CD14-positive monocyte (primary cell): ENCODE results near the gene KCNMA1. TPM values are rescaled to one million over a fixed set of nuclear protein-coding genes. Genes with fewer than 3 reads are reported as not detected.

Experiments
- DNase-seq, 3 donors: peaks; one replicate each; pipeline ENCODE4 v3.0.0-alpha.2; 2011 to 2022
- H2AFZ ChIP-seq: 2 replicates; pipeline ENCODE4 v1.6.0; 2012; ENCODE audit warnings: mild to moderate bottlenecking, low read depth, low read length, inconsistent platforms; ENCODE audit not compliant: insufficient read depth, poor library complexity, severe bottlenecking
- H3K27ac ChIP-seq, 2 donors: 1 replicate in 1 of 2; 2 replicates in 1 of 2; pipeline ENCODE4 v1.5.1; 2012 to 2013; ENCODE audit warnings: low read length in 2 of 2, control low read depth in 1 of 2, inconsistent platforms in 1 of 2, low read depth in 1 of 2, mild to moderate bottlenecking in 1 of 2
- H3K27me3 ChIP-seq, 2 donors: one replicate each; pipeline versions ENCODE4 v1.6.0 to v1.6.1; 2011 to 2013; ENCODE audit warnings: low read length in 2 of 2; ENCODE audit not compliant: control insufficient read depth in 2 of 2, insufficient read depth in 2 of 2
- H3K36me3 ChIP-seq, 2 donors: replicated peaks in 1 of 2; 1 replicate in 1 of 2; 2 replicates in 1 of 2; pipeline versions ENCODE4 v1.5.1 to v1.6.1; 2012 to 2013; ENCODE audit warnings: low read length in 2 of 2, control low read depth in 1 of 2, inconsistent platforms in 1 of 2, mild to moderate bottlenecking in 1 of 2; ENCODE audit not compliant: insufficient read depth in 2 of 2, control insufficient read depth in 1 of 2
- H3K4me1 ChIP-seq, 2 donors: 1 replicate in 1 of 2; 2 replicates in 1 of 2; pipeline versions ENCODE4 v1.5.1 to v1.6.1; 2012 to 2013; ENCODE audit warnings: low read length in 2 of 2, control low read depth in 1 of 2, inconsistent platforms in 1 of 2, mild to moderate bottlenecking in 1 of 2, moderate library complexity in 1 of 2; ENCODE audit not compliant: insufficient read depth in 2 of 2, control insufficient read depth in 1 of 2
- H3K4me2 ChIP-seq: replicated peaks from 2 replicates; pipeline ENCODE3; 2012; ENCODE audit warnings: low read length, moderate library complexity, mild to moderate bottlenecking; ENCODE audit not compliant: poor library complexity, severe bottlenecking; ENCODE audit errors: extremely low read depth
- H3K4me3 ChIP-seq, 3 experiments: fragments of 200-600 bp in 1 of 3; sonication (generic) in 1 of 3; replicated peaks in 1 of 3; 1 replicate in 2 of 3; 2 replicates in 1 of 3; pipeline ENCODE4 v1.5.1; 2011 to 2013; ENCODE audit warnings: low read length in 3 of 3, mild to moderate bottlenecking in 3 of 3, control low read depth in 2 of 3, low read depth in 2 of 3, inconsistent platforms in 1 of 3, moderate library complexity in 1 of 3
- H3K79me2 ChIP-seq: 2 replicates; pipeline ENCODE4 v1.6.0; 2012; ENCODE audit warnings: mild to moderate bottlenecking, control low read depth, inconsistent platforms, low read length, moderate library complexity; ENCODE audit not compliant: insufficient read depth
- H3K9ac ChIP-seq: 2 replicates; pipeline ENCODE4 v1.6.0; 2017; ENCODE audit warnings: low read length, mild to moderate bottlenecking; ENCODE audit not compliant: insufficient read depth, poor library complexity, severe bottlenecking
- H3K9me3 ChIP-seq, 2 donors: replicated peaks in 1 of 2; 1 replicate in 1 of 2; 2 replicates in 1 of 2; pipeline versions ENCODE4 v1.5.1 to v1.6.1; 2012 to 2013; ENCODE audit warnings: low read length in 2 of 2, control low read depth in 1 of 2; ENCODE audit not compliant: control insufficient read depth in 1 of 2, insufficient read depth in 1 of 2
- H4K20me1 ChIP-seq: 2 replicates; pipeline ENCODE4 v1.6.0; 2012; ENCODE audit warnings: mild to moderate bottlenecking, low read length, control low read depth, moderate library complexity; ENCODE audit not compliant: insufficient read depth
- H3K27ac Mint-ChIP-seq, 7 donors: one replicate each; pipeline ENCODE4 v1.8.0; 2020; ENCODE audit warnings: mild to moderate bottlenecking in 7 of 7, mixed read lengths in 7 of 7, moderate library complexity in 6 of 7, inconsistent platforms in 2 of 7
- H3K27me3 Mint-ChIP-seq, 3 donors: one replicate each; pipeline ENCODE4 v1.8.0; 2021 to 2022; ENCODE audit warnings: low read depth in 3 of 3, mild to moderate bottlenecking in 3 of 3, mixed read lengths in 3 of 3, moderate library complexity in 3 of 3, inconsistent platforms in 1 of 3
- H3K36me3 Mint-ChIP-seq, 2 donors: one replicate each; pipeline ENCODE4 v1.8.0; 2020; ENCODE audit warnings: mixed read lengths in 2 of 2, inconsistent platforms in 1 of 2, mild to moderate bottlenecking in 1 of 2
- H3K4me1 Mint-ChIP-seq: one replicate; pipeline ENCODE4 v1.8.0; 2020; ENCODE audit warnings: mild to moderate bottlenecking, mixed read lengths
- H3K4me3 Mint-ChIP-seq, 2 donors: one replicate each; pipeline ENCODE4 v1.8.0; 2020; ENCODE audit warnings: mild to moderate bottlenecking in 2 of 2, mixed read lengths in 2 of 2, moderate library complexity in 1 of 2
- H3K9me3 Mint-ChIP-seq, 7 donors: one replicate each; pipeline ENCODE4 v1.8.0; 2020 to 2022; ENCODE audit warnings: mixed read lengths in 7 of 7, mild to moderate bottlenecking in 6 of 7, moderate library complexity in 6 of 7, inconsistent platforms in 2 of 7
- CTCF ChIP-seq: fragments of 200-600 bp; IDR thresholded peaks from one replicate; pipeline ENCODE4 v1.8.0; 2022; ENCODE audit warnings: antibody characterized with exemption, mild to moderate bottlenecking
- WGBS: methylation state at CpG from one replicate; pipeline ENCODE4 v1.1.5; 2013; ENCODE audit warnings: missing lambda C conversion rate; ENCODE audit not compliant: insufficient coverage; 5-methylcytosine and 5-hydroxymethylcytosine counted together
- intact Hi-C, 2 donors: fragments of 100-400 bp; cut with micrococcal nuclease; formaldehyde crosslinking; loops; one replicate each; pipeline versions ENCODE4 v1.15.0 to v1.15.1; 2023
- polyA plus RNA-seq, 3 donors: library from polyadenylated mRNA; depleted of rRNA in 1 of 3; unstranded in 2 of 3; stranded (reverse) in 1 of 3; fragments of 300-500 nt in 2 of 3; fragments of >200 nt in 1 of 3; fragmentation: Illumina TruSeq in 2 of 3; gene quantifications; 1 replicate in 2 of 3; 2 replicates in 1 of 3; pipeline ENCODE4 v1.2.3, GENCODE V29; 2012 to 2021

KCNMA1 gene
- polyA plus RNA-seq, 3 donors, result 0.11 to 1.0 TPM; not detected in 1

GRCh38 chr10:76916536-76916935, 721.1 kb downstream of the KCNMA1 start:
- Histone ChIP-seq H3K4me2 (no peak overlapping the region), H3K4me1 (no peaks in the 10 kb centered on the region), H3K27me3 (no peaks in the 10 kb centered on the region), H2AFZ (no peak overlapping the region), H3K9me3 (no peaks in the 10 kb centered on the region), H3K79me2 (no peaks in the 10 kb centered on the region), H3K4me3 (no peak overlapping the region), H3K36me3 (no peaks in the 10 kb centered on the region), H4K20me1 (no peaks in the 10 kb centered on the region), H3K9ac (no peak overlapping the region), H3K27ac (no peak overlapping the region)
- Mint-ChIP-seq H3K4me3 (no peak overlapping the region), H3K4me1 (no peaks in the 10 kb centered on the region), H3K27me3 (peaks cover 2 to 9% (median 3%) of the 10 kb centered on the region in 3 donors), H3K27ac (no peak overlapping the region), H3K9me3 (peaks cover 0 to 2% (median 0%) of the 10 kb centered on the region in 7 donors), H3K36me3 (no peaks in the 10 kb centered on the region)
- intact Hi-C loops, result no loop called here
- DNase-seq, result no peak
- no peak for TF ChIP-seq CTCF
- 100% methylated on average over 1 of the region's 4 CpGs for WGBS

GRCh38 chr10:76915316-76915715, 722.3 kb downstream of the KCNMA1 start:
- H3K27me3 ChIP-seq, result no peaks in the 10 kb centered on the region
- no peak overlapping the region for H3K9ac ChIP-seq
- H3K27ac Mint-ChIP-seq, result peak overlapping the region in 1 of 7 donors; percentile 31
- H3K36me3 ChIP-seq, result no peaks in the 10 kb centered on the region
- H3K4me3 Mint-ChIP-seq, result no peak overlapping the region
- H4K20me1 ChIP-seq, result no peaks in the 10 kb centered on the region
- TF ChIP-seq CTCF, result no peak
- no peak overlapping the region for H3K27ac ChIP-seq
- no CpG with 5 or more reads among the region's 2 CpGs for WGBS
- H3K9me3 ChIP-seq, result no peaks in the 10 kb centered on the region
- no peak overlapping the region for H2AFZ ChIP-seq
- H3K4me1 Mint-ChIP-seq, result no peaks in the 10 kb centered on the region
- H3K4me2 ChIP-seq, result no peak overlapping the region
- no peak for DNase-seq
- intact Hi-C loops, result no loop called here
- H3K9me3 Mint-ChIP-seq, result peaks cover 0 to 3% (median 0%) of the 10 kb centered on the region in 7 donors
- H3K36me3 Mint-ChIP-seq, result no peaks in the 10 kb centered on the region
- H3K27me3 Mint-ChIP-seq, result peaks cover 2 to 9% (median 3%) of the 10 kb centered on the region in 3 donors
- H3K4me3 ChIP-seq, result no peak overlapping the region
- no peaks in the 10 kb centered on the region for H3K79me2 ChIP-seq
- H3K4me1 ChIP-seq, result no peaks in the 10 kb centered on the region
